Measurements from ENCODE around the gene CATSPERD.

CATSPERD gene

DNA sequence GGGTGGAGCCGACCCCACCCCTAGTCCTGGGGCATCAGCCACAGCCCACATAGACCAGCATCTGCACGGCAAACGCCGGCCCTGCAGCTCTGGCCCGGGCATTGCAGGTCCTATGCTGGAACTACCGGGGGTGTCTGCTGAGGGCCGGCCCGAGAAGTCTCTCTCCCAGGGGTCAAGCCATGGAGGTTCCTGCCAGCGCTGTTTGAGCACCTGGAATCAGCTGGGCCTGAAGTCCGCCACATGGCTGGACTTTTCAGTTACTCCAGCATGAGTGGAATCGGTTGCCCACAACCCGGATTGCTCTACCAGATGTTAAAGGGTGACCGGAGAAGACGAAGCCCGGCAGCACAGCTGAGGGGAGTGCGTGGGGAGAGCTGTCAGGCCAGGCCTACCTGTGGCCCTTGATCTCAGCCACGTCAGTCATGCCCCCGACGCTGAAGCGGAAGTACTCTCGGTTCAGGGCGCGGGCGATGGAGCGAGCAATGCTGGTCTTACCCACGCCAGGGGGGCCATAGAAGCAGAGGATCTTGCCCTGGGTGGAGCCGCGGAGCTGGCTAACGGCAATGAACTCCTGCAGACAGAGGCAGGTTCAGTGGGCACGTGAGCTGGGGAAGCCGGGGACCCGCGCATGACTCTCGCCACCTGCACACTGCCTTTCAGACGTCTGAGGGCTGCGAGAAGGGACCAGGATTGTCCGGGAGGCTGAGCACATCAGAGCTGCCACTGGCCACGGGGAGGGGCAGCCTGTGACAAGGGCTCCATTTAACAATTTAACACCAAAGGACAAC, 21.6 kb upstream of the CATSPERD start:
- TF ChIP-seq, protein P1, sequence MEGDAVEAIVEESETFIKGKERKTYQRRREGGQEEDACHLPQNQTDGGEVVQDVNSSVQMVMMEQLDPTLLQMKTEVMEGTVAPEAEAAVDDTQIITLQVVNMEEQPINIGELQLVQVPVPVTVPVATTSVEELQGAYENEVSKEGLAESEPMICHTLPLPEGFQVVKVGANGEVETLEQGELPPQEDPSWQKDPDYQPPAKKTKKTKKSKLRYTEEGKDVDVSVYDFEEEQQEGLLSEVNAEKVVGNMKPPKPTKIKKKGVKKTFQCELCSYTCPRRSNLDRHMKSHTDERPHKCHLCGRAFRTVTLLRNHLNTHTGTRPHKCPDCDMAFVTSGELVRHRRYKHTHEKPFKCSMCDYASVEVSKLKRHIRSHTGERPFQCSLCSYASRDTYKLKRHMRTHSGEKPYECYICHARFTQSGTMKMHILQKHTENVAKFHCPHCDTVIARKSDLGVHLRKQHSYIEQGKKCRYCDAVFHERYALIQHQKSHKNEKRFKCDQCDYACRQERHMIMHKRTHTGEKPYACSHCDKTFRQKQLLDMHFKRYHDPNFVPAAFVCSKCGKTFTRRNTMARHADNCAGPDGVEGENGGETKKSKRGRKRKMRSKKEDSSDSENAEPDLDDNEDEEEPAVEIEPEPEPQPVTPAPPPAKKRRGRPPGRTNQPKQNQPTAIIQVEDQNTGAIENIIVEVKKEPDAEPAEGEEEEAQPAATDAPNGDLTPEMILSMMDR (IDR thresholded peaks at IDR 0.05), result no peak

DNA sequence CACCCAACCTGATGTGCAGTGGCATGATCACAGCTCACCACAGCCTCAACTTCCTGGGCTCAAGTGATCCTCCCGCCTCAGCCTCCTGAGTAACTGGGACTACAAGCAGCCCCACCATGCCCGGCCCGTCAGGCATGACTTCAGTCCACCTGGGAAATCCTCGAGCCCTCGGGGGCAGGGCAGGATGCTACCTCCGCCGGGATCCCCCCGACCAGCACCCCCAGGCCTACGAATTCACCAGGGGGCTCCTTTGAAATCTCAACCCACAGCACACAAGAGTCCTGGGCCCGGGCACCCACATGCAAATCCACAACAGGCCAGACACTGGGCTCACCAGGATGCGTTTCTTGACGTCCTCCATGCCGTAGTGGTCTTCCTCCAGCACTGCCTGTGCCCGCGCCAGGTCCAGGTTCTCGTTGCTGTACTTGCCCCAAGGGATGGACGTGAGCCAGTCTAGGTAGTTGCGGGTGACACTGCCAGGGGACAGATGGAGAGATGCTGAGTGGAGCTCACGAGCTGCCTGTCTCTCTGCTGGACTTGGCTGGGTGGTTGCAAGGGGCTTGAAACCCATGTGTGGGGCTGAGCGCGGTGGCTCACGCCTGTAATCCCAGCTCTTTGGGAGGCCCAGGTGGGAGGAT, 19.9 kb upstream of the CATSPERD start:
- TF ChIP-seq, protein P1 (IDR thresholded peaks at IDR 0.05), result no peak

DNA sequence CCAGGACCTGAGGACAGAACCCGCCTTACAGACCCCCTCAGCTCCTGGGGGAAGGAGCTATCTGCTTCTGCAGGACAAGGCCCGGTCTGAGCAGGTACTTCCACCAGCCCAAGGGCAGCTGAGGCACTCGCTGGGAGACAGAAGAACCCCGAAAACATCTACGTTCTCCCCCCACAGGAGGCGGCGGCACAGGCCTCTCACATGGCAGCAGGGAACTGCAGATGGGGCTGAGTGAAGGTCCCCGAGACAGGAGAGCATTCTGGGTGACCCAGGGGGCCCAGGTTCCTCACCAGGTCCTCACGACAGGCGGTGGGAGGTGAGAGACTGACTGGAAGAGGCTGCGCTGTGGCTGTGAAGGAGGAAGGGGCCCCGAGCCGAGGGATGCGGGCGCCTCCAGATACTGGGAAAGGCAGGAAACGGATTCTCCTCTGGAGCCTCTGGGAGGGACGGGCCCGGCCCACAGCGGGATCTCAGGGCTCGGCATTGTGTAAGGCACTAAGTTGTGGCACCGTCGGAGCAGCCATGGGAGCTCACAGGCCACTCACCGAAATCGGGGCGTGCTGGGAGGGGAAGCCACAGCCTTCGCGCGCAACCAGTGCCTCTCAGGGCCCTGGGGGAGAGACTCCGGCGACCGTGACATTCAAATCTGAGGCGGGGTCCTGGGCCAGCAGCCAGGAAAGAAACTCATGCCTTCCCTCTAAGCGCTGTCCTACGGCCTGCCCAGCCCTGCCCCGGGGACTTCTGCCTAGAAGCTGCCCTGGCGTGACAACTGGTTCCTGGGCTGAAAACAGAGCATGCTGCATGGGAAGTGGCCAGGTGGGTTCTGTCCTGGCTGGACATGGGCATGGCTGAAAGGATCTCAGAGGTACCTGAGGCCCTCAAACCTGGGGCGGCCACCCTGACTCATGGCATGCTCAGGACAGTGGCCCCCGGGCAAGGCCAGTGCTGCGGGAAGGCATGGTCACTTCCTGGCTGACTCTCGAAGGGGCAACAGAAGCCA, 16.3 kb upstream of the CATSPERD start:
- TF ChIP-seq, protein P1 (IDR thresholded peaks at IDR 0.05), result no peak

DNA sequence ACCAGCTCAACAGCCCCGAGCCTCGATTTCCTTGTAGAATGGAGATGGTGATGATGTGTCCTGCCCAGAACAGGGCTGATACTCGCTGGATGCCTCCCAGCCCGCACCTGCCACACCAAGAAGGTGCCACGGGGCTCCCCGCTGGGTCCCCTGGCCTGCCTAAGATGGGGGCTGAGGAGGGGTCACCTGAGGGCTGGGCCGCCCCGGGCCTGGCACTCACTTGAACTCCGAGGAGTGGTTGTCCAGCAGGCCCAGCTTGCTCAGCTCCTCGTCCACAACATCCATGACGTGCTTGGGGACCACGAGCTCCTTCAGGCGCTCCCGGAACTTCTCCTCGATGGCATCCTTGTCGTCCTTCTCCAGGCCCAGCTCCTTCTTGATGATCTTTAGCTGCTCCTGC, 14.9 kb upstream of the CATSPERD start:
- TF ChIP-seq, protein P1 (IDR thresholded peaks at IDR 0.05), result no peak

DNA sequence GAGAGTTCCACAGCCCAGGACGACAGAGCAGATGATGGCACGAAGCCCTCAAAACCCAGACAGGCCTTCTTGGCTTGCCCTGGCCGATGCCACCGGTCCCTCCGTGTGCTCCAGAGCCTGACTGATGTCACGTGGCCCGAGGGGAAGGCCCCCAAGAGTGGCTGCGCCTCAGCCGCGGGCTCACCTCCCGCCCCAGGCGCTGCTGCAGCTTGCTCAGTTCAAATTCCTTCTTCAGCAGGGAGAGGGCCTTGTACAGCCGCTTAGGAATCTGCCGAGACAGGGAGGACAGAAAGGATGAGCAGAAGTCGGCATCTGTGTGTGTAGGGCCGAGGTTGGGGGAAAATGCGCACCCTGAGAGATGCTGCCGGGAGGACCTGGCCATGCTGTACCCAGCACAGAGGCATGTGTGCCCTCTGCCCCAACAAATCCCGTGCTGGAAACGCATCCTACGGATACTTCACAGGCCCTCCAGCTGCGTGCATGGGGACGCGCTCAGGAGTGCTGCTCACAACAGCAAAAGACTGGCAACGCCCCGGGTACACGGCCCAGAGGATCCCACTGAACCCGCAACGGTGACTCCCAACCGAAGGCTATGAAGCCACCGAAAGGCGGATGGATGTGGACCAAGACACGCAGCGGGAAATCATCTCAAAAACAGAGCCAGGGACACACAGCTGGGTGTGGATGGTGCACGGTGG, 13.4 kb upstream of the CATSPERD start:
- TF ChIP-seq, protein P1 (IDR thresholded peaks at IDR 0.05), result no peak

DNA sequence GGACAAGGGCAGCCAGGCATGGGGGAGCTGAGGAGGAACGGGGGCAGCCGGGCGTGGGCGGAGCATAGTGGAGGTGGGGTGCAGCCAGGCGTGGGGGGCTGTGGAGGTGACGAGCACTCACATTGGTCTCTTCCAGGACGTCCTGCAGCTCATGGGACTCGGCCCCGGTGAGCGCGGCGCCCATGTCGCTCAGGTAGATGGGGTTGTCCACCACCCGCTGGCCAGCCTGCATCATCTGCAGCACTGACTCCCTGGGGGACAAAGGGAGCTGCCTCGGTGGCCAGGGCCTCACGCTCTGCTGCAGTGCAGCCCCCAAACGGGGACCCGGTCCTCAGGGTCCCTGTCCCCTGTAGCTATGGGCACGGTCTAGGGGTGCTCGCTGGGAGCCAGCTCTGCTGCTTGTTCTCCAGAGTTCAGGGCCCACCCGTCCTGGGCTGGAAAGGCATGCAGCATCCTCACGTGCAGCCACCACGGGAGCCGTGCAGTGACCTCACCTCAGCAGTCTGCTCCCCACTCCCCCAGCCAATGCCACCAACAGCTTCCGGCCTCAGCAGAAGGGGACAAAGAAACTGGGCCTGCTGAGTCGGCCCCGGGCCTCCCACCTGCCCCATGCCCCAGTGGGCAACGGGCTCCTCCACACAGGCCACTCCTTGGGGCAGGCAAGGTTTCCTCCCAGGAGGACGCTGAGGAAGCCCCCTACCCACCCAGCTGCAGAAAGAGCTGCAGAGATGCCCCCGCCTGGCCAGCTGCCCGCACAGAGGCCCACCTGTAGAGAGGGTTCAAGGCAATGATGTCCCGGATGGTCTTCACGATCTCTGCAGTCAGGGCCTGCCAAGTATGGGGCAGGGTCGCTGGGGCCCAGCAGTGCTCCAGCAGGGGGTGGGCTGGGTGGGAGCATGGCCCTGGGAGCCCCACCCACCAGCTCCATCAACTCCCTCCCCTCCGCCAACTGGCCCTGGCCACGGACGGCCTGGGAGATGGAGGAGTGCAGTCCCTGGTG, 12.6 kb upstream of the CATSPERD start:
- TF ChIP-seq, protein P1 (IDR thresholded peaks at IDR 0.05), result no peak
